HG02870 (cell line): Measurements from ENCODE around the gene CES3.
A peak's percentile ranks its signal among the peaks of the same experiment; 100 is the strongest.
"Not testable (repeated sequence)": the region's sequence is repeated elsewhere in the genome, so short reads cannot be mapped to it uniquely, and the experiment has no call there.

Experiments
- ATAC-seq: cut with Tn5 transposase; IDR thresholded peaks from one replicate; pipeline ENCODE4 v1.9.1; 2021; ENCODE audit warnings: mild to moderate bottlenecking, moderate library complexity; ENCODE audit not compliant: unreplicated experiment

The CES3 gene

GRCh38 chr16:66964049-66964448, 3.0 kb downstream of the CES3 start:
- no peak for ATAC-seq

- no peak for ATAC-seq
Measured at GRCh38 chr16:66968847-66969246, 7.8 kb downstream of the CES3 start.

GRCh38 chr16:66970775-66971720, 10.0 kb downstream of the CES3 start:
- ATAC-seq, result no peak

- ATAC-seq, result no peak
Measured at GRCh38 chr16:66972983-66973382, 11.9 kb downstream of the CES3 start.

GRCh38 chr16:66973716-66974115, 12.7 kb downstream of the CES3 start:
- ATAC-seq, result no peak

GRCh38 chr16:66974156-66974931, 13.3 kb downstream of the CES3 start:
- ATAC-seq, result not testable (repeated sequence)

- ATAC-seq, result not testable (repeated sequence)
Measured at GRCh38 chr16:66974932-66975246, 13.8 kb downstream of the CES3 start.

GRCh38 chr16:66975302-66975893, 14.3 kb downstream of the CES3 start:
- no peak for ATAC-seq

- ATAC-seq, result no peak
Measured at GRCh38 chr16:66976746-66977145, 15.7 kb downstream of the CES3 start.

- peak; percentile 70 for ATAC-seq
Measured at GRCh38 chr16:66977341-66978113, 16.5 kb downstream of the CES3 start.

- ATAC-seq, result no peak
Measured at GRCh38 chr16:66979011-66979717, 18.1 kb downstream of the CES3 start.

- no peak for ATAC-seq
Measured at GRCh38 chr16:66983033-66983432, 22.0 kb downstream of the CES3 start.

GRCh38 chr16:66984892-66985311, 23.8 kb downstream of the CES3 start:
- no peak for ATAC-seq

- no peak for ATAC-seq
Measured at GRCh38 chr16:66986559-66986958, 25.5 kb downstream of the CES3 start.

GRCh38 chr16:66988197-66988788, 27.2 kb downstream of the CES3 start, which contains the start of gene CES4A:
CES4A (plus strand) TSS chr16:66988589; CDS start chr16:66988773, 184 bp downstream.
- ATAC-seq, result no peak

GRCh38 chr16:66991545-66992077, 30.5 kb downstream of the CES3 start:
- no peak for ATAC-seq

GRCh38 chr16:66993558-66993957, 32.5 kb downstream of the CES3 start:
- not testable (repeated sequence) for ATAC-seq

- no peak for ATAC-seq
Measured at GRCh38 chr16:66996324-66996982, 35.4 kb downstream of the CES3 start.

GRCh38 chr16:66996983-66997358, 35.9 kb downstream of the CES3 start:
- no peak for ATAC-seq
